Liver (tissue), 9 donors: ENCODE measurements around the gene CYFIP2. TPM values are rescaled to one million over a fixed set of nuclear protein-coding genes. Genes with fewer than 3 reads are reported as not detected.

Source experiments
- DNase-seq: peaks from one replicate; pipeline ENCODE4 v3.0.0-alpha.2; 2017; ENCODE audit warnings: low spot score
- H3K27ac ChIP-seq, 2 donors: one replicate each; pipeline ENCODE4 v1.7.0; 2013; ENCODE audit warnings: inconsistent platforms in 2 of 2, low read length in 2 of 2, control low read depth in 1 of 2, low read depth in 1 of 2, mild to moderate bottlenecking in 1 of 2
- H3K27me3 ChIP-seq, 4 donors: one replicate each; pipeline versions ENCODE4 v1.6.1 to v1.7.0; 2013; ENCODE audit warnings: low read length in 3 of 4, inconsistent platforms in 1 of 4, mild to moderate bottlenecking in 1 of 4, moderate library complexity in 1 of 4; ENCODE audit not compliant: control insufficient read depth in 4 of 4, insufficient read depth in 4 of 4
- H3K36me3 ChIP-seq, 4 donors: one replicate each; pipeline versions ENCODE4 v1.6.1 to v1.7.0; 2013; ENCODE audit warnings: low read length in 3 of 4, mild to moderate bottlenecking in 3 of 4, low read depth in 1 of 4, moderate library complexity in 1 of 4; ENCODE audit not compliant: control insufficient read depth in 4 of 4, insufficient read depth in 3 of 4
- H3K4me1 ChIP-seq, 4 donors: one replicate each; pipeline versions ENCODE4 v1.6.1 to v1.7.0; 2013; ENCODE audit warnings: low read length in 3 of 4, mild to moderate bottlenecking in 3 of 4, moderate library complexity in 1 of 4; ENCODE audit not compliant: control insufficient read depth in 4 of 4, insufficient read depth in 4 of 4
- H3K4me3 ChIP-seq, 3 donors: one replicate each; pipeline versions ENCODE4 v1.6.1 to v1.7.0; 2013; ENCODE audit warnings: low read length in 3 of 3, control low read depth in 1 of 3, low read depth in 1 of 3, mild to moderate bottlenecking in 1 of 3
- H3K9ac ChIP-seq, 2 donors: one replicate each; pipeline ENCODE4 v1.7.0; 2013; ENCODE audit warnings: low read length in 2 of 2, mild to moderate bottlenecking in 2 of 2, moderate library complexity in 2 of 2, control low read depth in 1 of 2, low read depth in 1 of 2
- H3K9me3 ChIP-seq, 4 donors: one replicate each; pipeline versions ENCODE4 v1.6.1 to v1.7.0; 2013; ENCODE audit warnings: low read length in 3 of 4; ENCODE audit not compliant: control insufficient read depth in 4 of 4
- EGR1 ChIP-seq, 2 donors: IDR thresholded peaks; 2 replicates each; pipeline ENCODE4 v1.6.1; 2016 to 2018; ENCODE audit warnings: antibody characterized with exemption in 2 of 2, low read depth in 2 of 2
- FOXA2 ChIP-seq: IDR thresholded peaks from 2 replicates; pipeline ENCODE4 v1.6.1; 2016; ENCODE audit warnings: antibody characterized with exemption
- HNF4A ChIP-seq, 2 donors: conservative IDR thresholded peaks; 2 replicates each; pipeline ENCODE4 v1.6.1; 2016; ENCODE audit warnings: antibody characterized with exemption in 2 of 2, mild to moderate bottlenecking in 2 of 2
- HNF4G ChIP-seq: IDR thresholded peaks from 2 replicates; pipeline ENCODE4 v1.6.1; 2016; ENCODE audit warnings: antibody characterized with exemption
- JUND ChIP-seq, 2 donors: IDR thresholded peaks; 2 replicates each; pipeline ENCODE4 v1.6.1; 2016; ENCODE audit warnings: antibody characterized with exemption in 2 of 2
- NR2F2 ChIP-seq: IDR thresholded peaks from 2 replicates; pipeline ENCODE4 v1.6.1; 2016; ENCODE audit warnings: antibody characterized with exemption
- RAD21 ChIP-seq, 2 donors: IDR thresholded peaks; 2 replicates each; pipeline ENCODE4 v1.6.1; 2016; ENCODE audit warnings: antibody characterized with exemption in 2 of 2, mild to moderate bottlenecking in 2 of 2
- RXRA ChIP-seq, 2 donors: IDR thresholded peaks; 2 replicates each; pipeline ENCODE4 v1.6.1; 2017 to 2018; ENCODE audit warnings: antibody characterized with exemption in 2 of 2, mild to moderate bottlenecking in 1 of 2
- SP1 ChIP-seq: IDR thresholded peaks from 2 replicates; pipeline ENCODE4 v1.6.1; 2018; ENCODE audit warnings: antibody characterized with exemption, mild to moderate bottlenecking
- TAF1 ChIP-seq: conservative IDR thresholded peaks from 2 replicates; pipeline ENCODE4 v1.6.1; 2016; ENCODE audit warnings: antibody characterized with exemption, mild to moderate bottlenecking
- WGBS: extraction: QIAGEN DNeasy Blood & Tissue Kit; methylation state at CpG from one replicate; pipeline ENCODE4 v1.1.7; 2013; 5-methylcytosine and 5-hydroxymethylcytosine counted together
- polyA plus RNA-seq, 2 donors: library from polyadenylated mRNA; stranded (reverse) in 1 of 2; unstranded in 1 of 2; fragments of 200-250 nt in 1 of 2; fragments of >200 nt in 1 of 2; fragmentation: Nextera tagmentation in 1 of 2; extraction: Ambion mirVana in 1 of 2; gene quantifications; one replicate each; pipeline versions ENCODE4 v1.2.1 to v1.2.3, GENCODE V29; 2013 to 2015
- total RNA-seq, 2 donors: library from RNA; depleted of rRNA; stranded (reverse); fragments of >200 nt; gene quantifications; one replicate each; pipeline ENCODE4 v1.2.3, GENCODE V29; 2014
- TF ChIP-seq, protein P1 (sequence below): IDR thresholded peaks from 2 replicates; pipeline ENCODE4 v1.6.1; 2016; ENCODE audit warnings: antibody characterized with exemption, mild to moderate bottlenecking
- TF ChIP-seq, protein P2 (sequence below): IDR thresholded peaks from 2 replicates; pipeline ENCODE4 v1.6.1; 2016; ENCODE audit warnings: antibody characterized with exemption
- TF ChIP-seq, protein P3 (sequence below): fragments of 150-350 bp; IDR thresholded peaks from 2 replicates; pipeline ENCODE4 v1.5.1; 2017; ENCODE audit warnings: improper control_type of control experiment, low read depth, low read length; ENCODE audit not compliant: missing input control
- donor health status: healthy.
- donor health status: healthy.
- donor health status: healthy.
- donor health status: healthy.
- donor health status: healthy.

The CYFIP2 gene
- total and polyA plus RNA-seq, 4 donors, result 12.6 to 38.9 (median 28.2) TPM

DNA sequence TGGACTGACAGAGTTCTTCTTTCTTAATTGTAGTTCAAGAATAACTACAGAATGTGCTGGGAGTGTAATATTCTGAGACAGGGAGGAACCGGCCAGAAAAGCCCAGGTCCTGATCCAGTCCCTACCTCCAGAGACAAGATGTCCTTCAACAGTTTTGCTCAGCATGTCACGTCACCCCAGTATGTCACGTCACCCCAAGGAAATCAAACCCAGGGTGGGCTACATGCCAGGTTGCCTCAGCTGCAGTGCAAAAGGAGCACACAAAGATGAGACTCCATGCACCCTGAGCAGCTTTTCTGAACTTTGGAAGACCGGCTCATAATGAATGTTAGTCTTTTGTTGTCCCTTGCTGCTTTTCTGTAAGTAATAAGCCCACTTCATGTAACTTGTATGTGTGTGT, 168.2 kb downstream of the CYFIP2 start:
- Histone ChIP-seq H3K9me3 (no peaks in the 10 kb centered on the region), H3K27ac (no peak overlapping the region), H3K4me1 (no peaks in the 10 kb centered on the region), H3K4me3 (no peak overlapping the region), H3K27me3 (peaks cover 0 to 2% (median 0%) of the 10 kb centered on the region in 4 donors), H3K36me3 (no peaks in the 10 kb centered on the region), H3K9ac (no peak overlapping the region)
- no peak for DNase-seq
- TF ChIP-seq, protein P1, sequence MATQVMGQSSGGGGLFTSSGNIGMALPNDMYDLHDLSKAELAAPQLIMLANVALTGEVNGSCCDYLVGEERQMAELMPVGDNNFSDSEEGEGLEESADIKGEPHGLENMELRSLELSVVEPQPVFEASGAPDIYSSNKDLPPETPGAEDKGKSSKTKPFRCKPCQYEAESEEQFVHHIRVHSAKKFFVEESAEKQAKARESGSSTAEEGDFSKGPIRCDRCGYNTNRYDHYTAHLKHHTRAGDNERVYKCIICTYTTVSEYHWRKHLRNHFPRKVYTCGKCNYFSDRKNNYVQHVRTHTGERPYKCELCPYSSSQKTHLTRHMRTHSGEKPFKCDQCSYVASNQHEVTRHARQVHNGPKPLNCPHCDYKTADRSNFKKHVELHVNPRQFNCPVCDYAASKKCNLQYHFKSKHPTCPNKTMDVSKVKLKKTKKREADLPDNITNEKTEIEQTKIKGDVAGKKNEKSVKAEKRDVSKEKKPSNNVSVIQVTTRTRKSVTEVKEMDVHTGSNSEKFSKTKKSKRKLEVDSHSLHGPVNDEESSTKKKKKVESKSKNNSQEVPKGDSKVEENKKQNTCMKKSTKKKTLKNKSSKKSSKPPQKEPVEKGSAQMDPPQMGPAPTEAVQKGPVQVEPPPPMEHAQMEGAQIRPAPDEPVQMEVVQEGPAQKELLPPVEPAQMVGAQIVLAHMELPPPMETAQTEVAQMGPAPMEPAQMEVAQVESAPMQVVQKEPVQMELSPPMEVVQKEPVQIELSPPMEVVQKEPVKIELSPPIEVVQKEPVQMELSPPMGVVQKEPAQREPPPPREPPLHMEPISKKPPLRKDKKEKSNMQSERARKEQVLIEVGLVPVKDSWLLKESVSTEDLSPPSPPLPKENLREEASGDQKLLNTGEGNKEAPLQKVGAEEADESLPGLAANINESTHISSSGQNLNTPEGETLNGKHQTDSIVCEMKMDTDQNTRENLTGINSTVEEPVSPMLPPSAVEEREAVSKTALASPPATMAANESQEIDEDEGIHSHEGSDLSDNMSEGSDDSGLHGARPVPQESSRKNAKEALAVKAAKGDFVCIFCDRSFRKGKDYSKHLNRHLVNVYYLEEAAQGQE, result no peak
- TF ChIP-seq HNF4G (no peak), JUND (IDR thresholded peaks at IDR 0.05) (no peak), HNF4A (conservative IDR thresholded peaks at IDR 0.05) (no peak), TAF1 (no peak)
- TF ChIP-seq, protein P2, sequence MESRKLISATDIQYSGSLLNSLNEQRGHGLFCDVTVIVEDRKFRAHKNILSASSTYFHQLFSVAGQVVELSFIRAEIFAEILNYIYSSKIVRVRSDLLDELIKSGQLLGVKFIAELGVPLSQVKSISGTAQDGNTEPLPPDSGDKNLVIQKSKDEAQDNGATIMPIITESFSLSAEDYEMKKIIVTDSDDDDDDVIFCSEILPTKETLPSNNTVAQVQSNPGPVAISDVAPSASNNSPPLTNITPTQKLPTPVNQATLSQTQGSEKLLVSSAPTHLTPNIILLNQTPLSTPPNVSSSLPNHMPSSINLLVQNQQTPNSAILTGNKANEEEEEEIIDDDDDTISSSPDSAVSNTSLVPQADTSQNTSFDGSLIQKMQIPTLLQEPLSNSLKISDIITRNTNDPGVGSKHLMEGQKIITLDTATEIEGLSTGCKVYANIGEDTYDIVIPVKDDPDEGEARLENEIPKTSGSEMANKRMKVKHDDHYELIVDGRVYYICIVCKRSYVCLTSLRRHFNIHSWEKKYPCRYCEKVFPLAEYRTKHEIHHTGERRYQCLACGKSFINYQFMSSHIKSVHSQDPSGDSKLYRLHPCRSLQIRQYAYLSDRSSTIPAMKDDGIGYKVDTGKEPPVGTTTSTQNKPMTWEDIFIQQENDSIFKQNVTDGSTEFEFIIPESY, result no peak
- 92% methylated on average over 4 of the region's 4 CpGs for WGBS

DNA sequence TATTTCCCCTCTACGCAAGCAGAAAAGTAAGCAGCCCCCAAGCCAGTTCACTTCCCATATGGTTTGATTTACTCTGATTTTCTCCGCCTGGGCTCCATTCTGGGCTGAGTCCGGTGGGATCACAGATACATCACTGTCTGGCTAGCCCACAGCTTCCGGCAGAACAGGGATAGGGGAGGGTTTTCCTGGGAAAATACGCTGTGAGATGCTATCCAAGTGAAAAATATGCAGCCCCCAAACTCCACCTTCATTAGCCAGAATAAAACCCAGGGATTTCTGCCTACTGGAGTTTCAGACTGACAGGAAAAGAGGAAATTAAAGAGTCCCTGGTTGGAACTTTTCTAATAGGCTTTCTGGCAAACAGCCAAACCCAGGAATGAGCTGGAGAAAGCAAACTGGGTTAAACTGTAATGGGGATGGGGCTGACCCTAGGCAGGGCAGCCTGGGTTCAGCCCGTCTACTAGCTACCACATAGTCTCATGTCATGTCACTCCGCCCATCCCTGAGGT, 177.2 kb downstream of the CYFIP2 start:
- Histone ChIP-seq H3K27me3 (no peaks in the 10 kb centered on the region), H3K36me3 (no peaks in the 10 kb centered on the region), H3K9me3 (no peaks in the 10 kb centered on the region), H3K4me1 (no peaks in the 10 kb centered on the region), H3K9ac (no peak overlapping the region), H3K4me3 (no peak overlapping the region), H3K27ac (no peak overlapping the region)
- WGBS, result 85% methylated on average over 7 of the region's 7 CpGs
- no peak for DNase-seq
- TF ChIP-seq TAF1, result no peak
- TF ChIP-seq FOXA2, result no peak

DNA sequence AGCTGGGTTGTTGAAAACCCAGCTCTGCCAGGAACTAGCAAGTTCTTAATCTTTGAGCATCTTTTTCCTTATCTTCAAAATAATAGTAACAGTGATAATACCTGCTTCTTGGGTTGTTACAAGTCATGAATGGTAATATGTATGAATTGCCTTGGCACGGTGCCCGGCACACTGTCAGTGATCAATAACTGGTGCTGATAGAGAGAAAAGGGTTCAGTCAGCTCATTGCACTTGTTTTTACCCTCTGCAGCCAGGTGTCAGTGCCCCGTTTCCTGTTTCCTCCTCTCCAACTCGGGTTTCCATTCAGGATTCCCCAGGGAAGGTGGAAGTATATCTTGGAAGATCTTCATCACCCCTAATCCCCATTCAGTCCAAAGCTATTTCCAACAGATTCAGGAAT, 178.3 kb downstream of the CYFIP2 start:
- no peak for DNase-seq
- Histone ChIP-seq H3K36me3 (no peaks in the 10 kb centered on the region), H3K9me3 (no peaks in the 10 kb centered on the region), H3K27me3 (no peaks in the 10 kb centered on the region), H3K4me1 (no peaks in the 10 kb centered on the region), H3K27ac (no peak overlapping the region), H3K4me3 (no peak overlapping the region), H3K9ac (no peak overlapping the region)
- 24% methylated on average over 4 of the region's 4 CpGs for WGBS
- TF ChIP-seq EGR1 (IDR thresholded peaks at IDR 0.05; ENCODE audit: low read depth in 2 of 2) (no peak), HNF4A (conservative IDR thresholded peaks at IDR 0.05) (no peak), FOXA2 (no peak), RXRA (IDR thresholded peaks at IDR 0.05) (no peak), SP1 (no peak), RAD21 (IDR thresholded peaks at IDR 0.05) (no peak), NR2F2 (no peak)
- TF ChIP-seq, protein P3, sequence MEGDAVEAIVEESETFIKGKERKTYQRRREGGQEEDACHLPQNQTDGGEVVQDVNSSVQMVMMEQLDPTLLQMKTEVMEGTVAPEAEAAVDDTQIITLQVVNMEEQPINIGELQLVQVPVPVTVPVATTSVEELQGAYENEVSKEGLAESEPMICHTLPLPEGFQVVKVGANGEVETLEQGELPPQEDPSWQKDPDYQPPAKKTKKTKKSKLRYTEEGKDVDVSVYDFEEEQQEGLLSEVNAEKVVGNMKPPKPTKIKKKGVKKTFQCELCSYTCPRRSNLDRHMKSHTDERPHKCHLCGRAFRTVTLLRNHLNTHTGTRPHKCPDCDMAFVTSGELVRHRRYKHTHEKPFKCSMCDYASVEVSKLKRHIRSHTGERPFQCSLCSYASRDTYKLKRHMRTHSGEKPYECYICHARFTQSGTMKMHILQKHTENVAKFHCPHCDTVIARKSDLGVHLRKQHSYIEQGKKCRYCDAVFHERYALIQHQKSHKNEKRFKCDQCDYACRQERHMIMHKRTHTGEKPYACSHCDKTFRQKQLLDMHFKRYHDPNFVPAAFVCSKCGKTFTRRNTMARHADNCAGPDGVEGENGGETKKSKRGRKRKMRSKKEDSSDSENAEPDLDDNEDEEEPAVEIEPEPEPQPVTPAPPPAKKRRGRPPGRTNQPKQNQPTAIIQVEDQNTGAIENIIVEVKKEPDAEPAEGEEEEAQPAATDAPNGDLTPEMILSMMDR, result no peak
